NCI-H1694 treated with DMSO at 0.1 percent for 48 hours (cell line): ENCODE measurements around the gene MASP1.

Experiments used
- DNase-seq: peaks from one replicate; lab custom pipeline; 2025; lab: John Stamatoyannopoulos, UW

Gene MASP1, protein sequence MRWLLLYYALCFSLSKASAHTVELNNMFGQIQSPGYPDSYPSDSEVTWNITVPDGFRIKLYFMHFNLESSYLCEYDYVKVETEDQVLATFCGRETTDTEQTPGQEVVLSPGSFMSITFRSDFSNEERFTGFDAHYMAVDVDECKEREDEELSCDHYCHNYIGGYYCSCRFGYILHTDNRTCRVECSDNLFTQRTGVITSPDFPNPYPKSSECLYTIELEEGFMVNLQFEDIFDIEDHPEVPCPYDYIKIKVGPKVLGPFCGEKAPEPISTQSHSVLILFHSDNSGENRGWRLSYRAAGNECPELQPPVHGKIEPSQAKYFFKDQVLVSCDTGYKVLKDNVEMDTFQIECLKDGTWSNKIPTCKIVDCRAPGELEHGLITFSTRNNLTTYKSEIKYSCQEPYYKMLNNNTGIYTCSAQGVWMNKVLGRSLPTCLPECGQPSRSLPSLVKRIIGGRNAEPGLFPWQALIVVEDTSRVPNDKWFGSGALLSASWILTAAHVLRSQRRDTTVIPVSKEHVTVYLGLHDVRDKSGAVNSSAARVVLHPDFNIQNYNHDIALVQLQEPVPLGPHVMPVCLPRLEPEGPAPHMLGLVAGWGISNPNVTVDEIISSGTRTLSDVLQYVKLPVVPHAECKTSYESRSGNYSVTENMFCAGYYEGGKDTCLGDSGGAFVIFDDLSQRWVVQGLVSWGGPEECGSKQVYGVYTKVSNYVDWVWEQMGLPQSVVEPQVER

DNA sequence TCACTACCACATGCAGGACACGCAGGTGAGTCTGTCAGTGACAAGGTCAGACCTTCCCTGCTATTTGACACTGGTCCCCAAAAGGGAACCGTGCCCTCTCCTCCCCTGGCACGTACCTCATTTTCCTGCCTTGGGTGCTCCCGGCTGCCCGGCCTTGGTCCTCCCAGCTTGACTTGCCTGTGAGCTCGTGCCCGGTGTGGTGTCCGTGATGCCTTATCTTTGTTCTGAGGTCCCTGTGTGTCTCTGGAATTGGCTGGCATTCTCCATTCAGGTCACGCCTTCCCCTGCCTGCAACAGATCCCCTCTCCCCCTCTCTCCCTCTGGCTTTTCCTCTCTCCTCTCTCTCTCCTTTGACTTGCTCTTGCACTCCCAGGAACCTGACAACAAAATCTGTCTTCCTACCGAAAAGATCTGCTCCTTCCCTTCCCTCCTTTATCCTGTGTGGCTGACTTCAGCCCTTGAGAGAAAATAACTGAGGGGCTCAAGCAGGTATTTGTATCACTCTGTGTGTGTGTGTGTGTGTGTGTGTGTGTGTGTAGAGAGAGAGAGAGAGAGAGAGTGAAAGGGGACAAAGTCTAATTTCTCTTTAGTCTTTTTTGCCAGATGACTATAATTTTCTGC, at the start of gene MASP1:
Gene MASP1 (minus strand): TSS at position 226 of the 621 bp plus-strand sequence. CDS start 105 bp downstream, at position 121.
- DNase-seq: no peak

DNA sequence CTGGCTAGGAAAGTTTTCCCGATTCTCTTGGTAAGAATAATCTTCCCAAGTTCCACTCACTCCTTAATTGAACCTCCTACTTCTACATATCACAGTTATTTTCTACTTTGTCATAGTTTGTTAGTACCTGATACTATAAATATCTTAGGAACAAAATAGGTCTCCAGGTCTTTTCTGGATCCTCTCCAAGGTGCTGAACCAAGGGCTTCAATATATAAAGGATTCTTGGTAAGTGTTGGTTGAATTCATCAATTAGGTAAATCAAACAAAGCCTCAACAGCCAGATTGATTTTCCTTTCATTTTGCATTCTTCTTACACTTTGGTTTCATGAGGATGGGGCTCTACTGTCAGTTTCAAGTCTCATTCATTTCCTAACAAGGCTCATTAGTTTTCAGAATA, 49.0 kb upstream of the MASP1 start:
- DNase-seq: no peak

DNA sequence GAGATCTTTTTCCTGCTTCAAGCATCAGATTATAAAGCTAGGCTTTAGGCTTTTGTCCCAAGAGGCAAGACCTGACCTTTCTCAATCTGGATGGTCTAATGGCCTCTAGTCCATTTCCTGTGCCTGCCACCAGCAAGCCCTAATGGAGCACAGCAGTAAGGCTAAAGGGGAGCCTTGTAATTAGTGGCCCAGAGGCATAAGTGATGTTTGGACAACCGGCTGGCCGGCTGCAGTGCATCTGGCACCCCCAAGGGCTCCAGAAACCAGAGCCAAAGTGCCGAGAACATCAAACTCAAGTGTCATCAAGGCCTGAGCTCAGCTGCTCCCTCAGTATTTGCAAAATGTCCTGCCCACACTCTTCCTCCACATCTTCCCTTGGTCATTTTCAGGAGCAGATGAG, 44.8 kb upstream of the MASP1 start:
- no peak for DNase-seq

DNA sequence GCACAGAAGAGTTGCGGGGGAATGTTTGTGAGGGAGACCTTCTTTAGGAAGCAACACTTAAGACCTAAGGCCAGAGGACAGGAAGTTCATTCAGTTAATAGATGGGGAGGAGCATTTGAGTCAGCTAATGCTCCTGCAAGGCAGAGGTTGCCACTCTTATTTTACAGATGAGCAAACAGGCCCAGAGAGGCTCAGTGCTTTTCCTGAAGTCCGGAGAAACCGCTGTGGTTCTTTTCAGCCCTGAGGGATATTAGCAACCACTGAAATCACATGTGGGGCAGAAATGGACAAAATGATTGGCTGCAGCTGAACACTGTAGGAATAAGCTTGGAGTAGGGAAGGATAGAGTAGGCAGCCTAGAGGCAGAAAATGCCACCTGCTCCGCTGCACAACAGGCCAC, 43.4 kb upstream of the MASP1 start:
- no peak for DNase-seq

DNA sequence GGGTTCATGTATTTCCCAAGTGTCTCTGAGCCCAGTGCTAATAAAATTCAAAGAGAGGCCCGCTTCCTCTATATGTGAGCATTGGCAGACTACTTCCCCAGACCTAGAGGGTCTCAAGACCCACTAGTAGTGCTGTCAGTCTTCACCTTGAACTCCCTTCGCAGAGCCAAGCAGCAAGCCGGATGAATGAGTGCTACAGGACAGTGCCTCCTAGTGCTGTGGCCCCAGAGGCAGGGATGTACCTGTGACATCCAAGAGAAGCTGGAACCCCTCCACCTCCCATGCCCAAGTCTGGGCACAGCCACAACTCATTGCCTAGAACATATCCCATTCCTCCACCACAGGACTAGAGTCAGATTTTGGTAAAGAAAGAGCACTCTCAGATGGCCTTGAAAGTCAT, 37.2 kb upstream of the MASP1 start:
- DNase-seq: no peak

DNA sequence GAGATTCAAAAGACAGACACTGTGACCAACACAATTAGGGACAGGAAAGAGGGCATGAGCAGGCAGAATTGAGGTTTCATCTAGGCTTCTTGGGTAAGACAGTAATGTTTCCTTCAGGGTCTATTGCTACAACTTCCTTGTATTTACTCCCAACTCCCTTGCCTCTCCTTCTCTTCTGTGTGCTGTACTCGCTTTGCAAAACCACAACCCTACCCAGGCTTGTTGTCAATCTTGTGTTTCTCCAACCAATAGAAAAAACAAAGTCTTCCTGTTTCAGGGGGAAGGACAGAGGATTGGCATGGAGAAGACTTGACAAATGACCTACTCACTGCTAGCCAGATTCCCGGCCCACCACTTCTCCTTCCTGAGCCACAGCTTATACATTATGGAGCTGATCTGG, 36.3 kb upstream of the MASP1 start:
- no peak for DNase-seq

DNA sequence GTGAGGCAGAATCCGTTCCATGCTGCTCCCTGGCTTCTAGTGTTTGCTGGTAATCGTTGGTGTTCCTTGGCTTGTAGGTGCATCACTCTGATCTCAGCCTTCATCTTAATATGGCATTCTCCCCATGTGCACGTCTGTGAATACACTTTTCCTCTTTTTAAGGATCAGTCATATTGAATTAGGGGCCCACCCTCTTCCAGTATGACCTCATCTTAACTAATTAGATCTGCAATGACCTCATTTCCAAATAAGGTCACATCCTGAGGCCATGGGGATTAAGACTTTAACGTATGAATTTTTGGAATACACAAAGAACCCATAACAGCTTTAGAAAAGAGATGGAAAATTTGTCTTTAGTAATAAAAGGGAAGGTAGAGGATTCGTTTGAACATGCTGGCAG, 34.1 kb upstream of the MASP1 start:
- DNase-seq: no peak

DNA sequence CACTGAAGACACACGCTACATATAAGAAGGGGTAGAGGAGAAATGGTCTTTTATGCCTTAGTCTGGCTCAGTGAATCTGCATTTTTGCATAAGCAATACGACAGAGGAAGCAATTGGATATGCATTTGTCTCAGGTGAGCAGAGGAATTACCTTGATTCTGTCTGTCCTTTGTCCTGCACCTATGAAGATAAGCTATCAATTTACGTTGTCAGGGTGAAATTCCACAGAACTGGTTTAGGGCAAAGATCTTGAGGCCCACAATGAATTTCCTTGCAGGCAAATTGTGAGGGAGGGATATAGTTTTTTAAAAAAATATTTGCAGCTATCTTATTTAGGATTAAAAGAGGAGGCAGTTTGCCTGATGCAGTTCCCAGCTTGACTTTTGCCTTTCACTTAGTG, 31.6 kb upstream of the MASP1 start:
- no peak for DNase-seq

DNA sequence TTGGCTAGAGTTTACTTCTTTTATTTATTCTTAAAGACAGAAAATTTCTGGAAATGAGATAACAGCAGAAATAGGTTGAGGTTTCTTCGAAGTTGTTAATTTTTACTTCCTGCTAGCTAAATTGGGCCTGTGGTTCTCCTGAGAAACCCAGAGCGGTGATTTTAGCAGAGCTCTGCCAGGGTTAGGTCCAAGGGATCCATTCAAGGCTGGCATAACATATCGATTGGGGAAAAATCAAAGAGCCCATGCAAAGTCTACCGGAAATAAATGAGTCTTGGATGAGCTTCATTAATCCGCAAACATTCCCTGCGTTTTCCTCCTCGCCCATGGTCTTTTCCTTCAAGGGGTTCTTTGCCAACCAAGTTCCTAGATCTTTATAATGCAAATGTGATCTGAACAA, 30.8 kb upstream of the MASP1 start:
- DNase-seq: no peak

DNA sequence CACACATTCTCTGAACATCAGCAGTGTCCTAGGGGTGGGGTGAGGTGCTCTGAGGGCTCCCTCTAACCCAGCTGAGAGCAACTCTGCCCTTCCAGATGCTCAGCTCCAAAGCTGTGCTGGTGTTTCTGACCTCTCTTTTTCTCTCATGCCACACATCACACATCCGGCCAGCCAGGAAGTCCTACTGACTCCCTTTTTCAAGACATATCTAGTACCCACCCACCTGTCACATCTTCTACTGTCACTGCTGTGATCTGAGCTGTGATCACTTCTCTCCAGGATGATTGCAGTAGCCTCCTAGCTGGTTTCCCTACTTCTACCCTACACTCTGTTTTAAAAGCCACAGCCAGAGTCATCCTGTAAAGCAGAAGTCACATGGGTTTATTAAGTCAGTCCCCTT, 30.2 kb upstream of the MASP1 start:
- no peak for DNase-seq

DNA sequence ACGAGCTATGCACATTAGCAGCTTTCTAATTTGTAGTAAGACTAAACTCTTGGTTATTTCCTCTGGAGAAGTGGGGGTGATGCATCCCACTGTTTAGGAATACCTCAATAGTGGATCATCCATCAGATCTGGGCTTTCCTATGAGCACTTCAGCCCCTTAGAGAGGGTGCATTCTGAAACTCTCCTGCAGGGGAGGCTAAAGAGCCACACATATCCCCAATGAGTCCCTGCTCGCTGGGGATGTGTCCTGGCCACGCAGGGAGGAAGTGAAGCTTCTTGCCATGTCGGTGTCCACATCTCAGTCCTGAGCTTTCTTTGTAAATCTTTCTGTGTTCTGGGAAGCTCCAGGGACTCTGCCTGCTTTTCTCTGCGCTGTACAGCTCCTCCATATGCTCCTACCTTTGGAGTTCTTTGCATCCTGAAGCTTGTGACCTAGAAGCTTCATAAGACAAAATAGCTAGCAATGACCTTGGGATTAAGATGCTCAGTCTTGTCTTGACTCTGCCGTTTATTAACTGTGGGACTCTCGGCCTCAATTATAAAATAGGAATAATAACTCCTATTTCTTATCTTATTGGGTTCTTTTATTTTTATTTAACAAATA, 28.3 kb upstream of the MASP1 start:
- peak; percentile 13 for DNase-seq

DNA sequence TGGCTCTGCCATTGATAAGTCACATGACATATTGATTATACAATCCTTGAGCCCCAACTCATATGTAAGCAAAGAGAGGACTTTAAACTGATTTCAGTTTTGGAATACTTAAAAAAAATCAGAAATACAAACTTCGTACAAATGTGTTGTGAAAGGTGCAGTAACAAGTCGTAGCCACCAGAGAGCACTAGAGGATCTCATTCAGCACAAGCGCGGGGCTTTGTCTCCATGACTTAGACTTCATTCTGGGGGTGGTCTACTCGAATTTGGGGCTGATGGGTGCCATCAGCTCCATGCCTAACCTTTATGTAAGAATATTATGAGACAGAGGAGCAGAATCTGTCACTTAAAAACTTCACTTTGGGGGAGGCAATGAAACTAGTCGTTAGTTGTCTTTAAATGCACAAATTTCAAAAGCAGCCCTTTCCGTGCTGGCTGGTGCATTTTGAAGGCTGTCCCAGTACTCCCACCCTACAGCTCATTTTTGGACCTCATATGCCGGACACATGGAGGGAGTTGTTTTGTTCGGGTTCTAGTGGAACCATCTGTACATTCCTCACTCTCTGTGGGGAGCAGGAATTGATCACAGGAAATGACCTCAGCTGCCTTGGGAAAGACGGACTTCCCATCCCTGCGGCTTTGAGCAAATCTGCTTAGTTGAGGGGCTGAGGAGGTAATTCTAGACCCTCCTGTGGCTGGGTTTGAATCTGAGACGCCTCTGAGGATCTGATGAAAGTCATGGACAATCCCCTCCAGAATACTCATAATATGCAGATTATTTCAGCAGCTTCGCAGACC, 27.5 kb upstream of the MASP1 start:
- peak; percentile 41 for DNase-seq

DNA sequence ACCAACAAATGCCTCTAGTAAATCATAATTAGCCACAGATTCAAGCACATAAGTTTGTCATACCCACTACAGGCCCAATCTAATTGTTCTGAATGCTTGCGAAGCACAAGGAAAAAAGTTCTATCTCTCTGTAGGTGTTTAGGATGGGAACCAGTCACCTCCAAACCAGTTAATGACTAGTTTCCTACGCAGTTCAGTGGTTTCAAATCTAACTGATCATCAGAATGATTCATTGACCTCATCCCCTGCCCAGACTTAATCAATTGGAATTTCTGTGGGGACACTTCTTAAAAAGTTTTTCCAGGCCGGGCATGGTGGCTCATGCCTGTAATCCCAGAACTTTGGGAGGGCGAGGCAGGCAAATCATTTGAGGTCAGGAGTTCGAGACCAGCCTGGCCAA, 24.3 kb upstream of the MASP1 start:
- no peak for DNase-seq

DNA sequence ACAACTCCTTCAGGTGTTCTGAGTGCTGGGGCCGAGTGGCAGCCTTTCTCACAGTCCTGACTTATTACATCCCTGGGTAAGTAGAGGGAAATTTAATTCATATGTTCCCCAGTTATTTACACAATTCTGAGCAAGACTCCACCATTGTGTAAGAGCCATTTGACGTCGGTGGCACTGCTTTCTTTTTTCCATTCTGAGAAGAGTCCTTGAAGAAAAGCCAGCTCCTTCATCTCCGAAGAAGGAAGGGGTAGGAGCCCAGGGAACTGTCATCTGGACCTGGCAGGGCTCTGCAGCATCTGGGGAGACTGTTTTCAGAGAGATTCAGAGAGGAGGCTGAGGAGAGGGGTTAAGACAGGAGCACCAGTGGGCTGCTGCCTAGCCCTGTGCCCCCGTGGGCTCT, 22.6 kb upstream of the MASP1 start:
- no peak for DNase-seq

DNA sequence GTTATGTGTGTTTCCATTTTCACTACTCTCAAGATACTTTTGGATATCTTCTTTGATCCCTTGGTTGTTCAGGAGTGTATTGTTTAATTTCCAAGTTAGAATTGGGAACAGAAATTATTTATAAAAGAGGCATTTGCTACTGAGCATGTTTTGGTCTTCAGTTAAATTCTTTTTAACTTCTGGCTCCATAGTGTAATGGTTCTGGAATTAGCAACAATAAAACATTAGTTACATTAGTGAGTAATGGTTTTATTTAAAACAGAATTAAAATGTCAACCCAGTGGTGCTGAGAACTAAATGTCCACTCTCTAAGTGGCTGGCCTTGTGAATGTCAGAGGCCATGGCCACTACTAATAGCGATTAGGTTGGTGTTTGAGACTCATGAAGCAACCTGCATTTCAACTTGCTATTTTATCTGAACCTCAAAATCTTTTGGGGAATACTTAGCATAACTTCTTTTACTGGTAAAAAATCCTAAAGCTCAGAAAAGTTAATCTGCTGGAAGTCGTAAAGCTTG, 19.5 kb upstream of the MASP1 start:
- DNase-seq: no peak

DNA sequence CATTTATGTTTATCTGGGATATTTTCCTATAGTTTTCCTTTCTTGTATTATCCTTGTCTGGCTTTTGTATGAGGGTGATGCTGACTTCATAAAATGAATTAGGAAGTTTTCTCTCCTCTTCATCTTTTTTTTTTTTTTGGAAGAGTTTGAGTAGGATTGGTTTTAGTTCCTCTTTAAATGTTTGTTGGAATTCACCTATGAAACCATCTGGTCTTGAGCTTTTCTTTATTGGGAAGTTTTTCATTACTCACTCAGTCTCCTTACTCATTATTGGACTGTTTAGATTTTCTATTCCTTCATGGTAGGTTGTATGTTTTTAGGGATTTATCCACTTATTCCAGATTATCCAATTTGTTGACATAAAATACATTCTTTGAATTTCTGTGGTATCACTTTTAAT, 18.7 kb upstream of the MASP1 start:
- DNase-seq: no peak

DNA sequence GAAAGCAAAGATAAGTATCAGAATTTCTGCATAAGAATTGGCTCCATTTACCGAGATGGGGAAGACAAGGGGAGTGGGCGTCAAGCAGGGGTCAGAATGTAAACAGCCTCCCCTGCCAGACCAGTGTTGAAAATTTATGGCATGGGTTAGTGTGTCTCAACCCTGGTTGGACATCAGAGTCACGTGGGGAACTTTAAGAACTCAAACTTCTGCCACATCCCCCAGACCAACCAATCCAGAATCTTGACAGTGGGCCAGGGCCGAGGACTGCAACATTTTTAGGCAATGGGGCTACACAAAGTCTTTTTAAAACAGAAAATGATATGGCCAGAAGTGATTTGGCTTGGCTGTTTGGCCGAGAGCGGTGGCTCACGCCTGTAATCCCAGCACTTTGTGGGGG, 14.3 kb upstream of the MASP1 start:
- DNase-seq: no peak

DNA sequence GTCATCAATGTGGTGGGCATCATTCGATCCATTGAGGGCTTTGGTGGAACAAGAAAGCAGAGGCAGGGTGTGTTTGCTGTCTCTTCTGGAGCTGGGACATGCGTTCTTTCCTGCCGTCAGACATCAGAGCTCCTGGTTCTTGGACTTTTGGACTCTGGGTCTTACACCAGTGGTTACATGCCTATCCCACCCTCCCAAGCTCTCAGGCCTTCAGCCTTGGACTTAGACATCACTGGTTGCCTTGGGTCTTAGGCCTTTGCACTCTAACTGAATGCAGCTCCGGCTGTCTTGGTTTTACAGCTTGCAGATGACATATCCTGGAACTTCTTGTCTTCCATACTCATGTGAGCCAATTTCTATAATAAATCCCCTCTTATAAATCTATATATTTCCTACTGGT, 8.1 kb upstream of the MASP1 start:
- no peak for DNase-seq

DNA sequence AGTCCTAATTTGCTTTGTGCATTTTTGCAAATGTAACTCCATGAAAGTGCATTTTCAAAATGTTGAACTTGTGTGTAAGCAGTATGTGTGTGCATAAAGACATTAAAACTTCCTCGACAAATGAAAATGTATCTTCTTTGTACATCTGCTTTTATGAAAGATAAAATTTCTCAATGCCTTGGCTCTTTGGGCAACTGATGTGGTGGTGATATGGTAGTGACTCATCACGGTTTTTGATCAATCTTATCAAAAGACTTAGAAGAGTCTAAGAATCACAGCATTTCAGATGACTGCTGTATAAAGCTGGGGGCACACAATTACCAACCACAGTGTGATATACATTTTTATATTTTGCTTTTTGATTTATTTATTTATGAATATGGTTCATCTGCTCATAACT, 5.4 kb upstream of the MASP1 start:
- DNase-seq: no peak

DNA sequence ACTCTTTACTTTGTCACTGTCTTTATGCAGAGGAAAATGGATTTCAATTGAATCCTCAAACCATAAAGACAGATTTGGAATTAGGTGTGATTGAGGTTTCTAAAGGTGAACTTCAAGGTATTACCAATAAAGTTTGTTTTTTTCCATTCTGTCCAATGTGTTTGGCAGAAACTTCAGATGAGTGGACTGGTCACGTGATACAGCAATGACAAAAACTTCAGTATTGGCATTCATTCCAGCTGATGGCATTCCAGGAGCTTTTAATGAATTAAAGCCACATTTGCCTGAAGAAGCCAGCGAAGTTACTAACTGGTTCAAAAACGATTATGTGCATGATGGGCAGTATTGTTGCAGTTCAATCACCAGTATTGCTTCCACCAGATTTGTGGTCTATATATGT, 4.5 kb upstream of the MASP1 start:
- DNase-seq: no peak

DNA sequence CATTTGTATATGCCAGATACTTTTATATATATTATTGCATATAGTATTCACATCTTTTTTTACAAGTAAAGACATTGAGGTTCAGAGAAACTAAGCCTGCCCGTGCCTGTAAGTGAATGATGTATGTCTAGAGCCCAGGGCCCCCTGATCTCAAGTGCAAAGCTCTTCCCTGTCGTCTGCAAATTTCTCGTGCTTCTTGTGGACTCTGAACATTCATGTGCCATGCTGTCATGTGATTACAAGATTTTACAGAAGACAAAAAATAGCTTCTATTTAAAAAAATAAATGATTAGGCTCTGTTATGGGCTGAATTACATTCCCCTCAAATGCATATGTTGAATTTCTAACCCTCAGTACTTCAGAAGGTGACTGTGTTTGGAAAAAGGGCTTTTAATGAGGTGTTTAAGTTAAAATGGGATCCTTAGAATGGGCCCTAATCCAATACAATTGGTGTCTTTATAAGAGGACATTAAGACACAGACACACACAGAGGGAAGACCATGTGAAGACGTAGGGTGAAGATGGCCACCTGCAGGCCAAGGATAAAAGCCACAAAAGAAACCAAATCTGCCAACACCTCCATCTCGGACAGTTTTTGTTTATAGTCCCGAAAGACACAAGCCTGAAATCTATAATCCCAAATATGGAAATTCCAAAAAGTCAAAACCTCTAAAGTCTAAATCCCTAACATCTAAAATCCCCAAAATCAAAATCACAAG, 3.9 kb upstream of the MASP1 start:
- no peak for DNase-seq
